ENCODE results near the gene PLEKHG4B. TPM values are rescaled to one million over a fixed set of nuclear protein-coding genes. Genes with fewer than 3 reads are reported as not detected.

PLEKHG4B gene
- total RNA-seq, 1 experiment from 2014 or later = not detected

DNA sequence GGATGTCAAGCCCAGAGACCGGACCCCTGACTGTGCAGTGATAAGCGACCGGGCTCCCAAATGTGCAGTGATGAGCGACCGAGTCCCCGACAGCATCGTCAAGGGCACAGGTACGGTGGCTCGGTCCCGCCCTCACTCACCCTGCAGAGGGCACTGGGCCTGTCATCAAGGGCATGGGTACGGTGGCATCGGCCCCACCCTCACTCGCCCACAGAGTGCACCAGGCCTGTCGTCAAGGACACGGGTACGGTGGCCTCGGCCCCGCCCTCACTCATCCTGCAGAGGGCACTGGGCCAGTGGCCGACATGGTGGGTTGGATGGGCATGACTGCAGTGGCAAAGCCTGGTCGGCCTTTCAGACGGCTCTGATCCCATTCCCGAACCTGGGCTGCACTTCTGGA, 89.6 kb downstream of the PLEKHG4B start:
- peaks cover 42% of the 10 kb centered on the region for H3K27me3 Mint-ChIP-seq (ENCODE audit: insufficient read depth, unreplicated experiment)
- no TSS peak for BruUV-seq (replicated peaks)
- POLR2A ChIA-PET = no interaction called here
- no peak overlapping the region for H3K4me3 Mint-ChIP-seq (ENCODE audit: unreplicated experiment)
- no peak overlapping the region for H3K27ac Mint-ChIP-seq (ENCODE audit: low read depth, unreplicated experiment)
- intact Hi-C loops (cut with micrococcal nuclease) = no loop called here
- no peaks in the 10 kb centered on the region for H3K36me3 Mint-ChIP-seq (ENCODE audit: insufficient read depth, unreplicated experiment)
- CTCF ChIA-PET = no interaction called here
- H3K4me1 Mint-ChIP-seq (ENCODE audit: insufficient read depth, unreplicated experiment) = no peaks in the 10 kb centered on the region
- TF ChIP-seq, protein P1, sequence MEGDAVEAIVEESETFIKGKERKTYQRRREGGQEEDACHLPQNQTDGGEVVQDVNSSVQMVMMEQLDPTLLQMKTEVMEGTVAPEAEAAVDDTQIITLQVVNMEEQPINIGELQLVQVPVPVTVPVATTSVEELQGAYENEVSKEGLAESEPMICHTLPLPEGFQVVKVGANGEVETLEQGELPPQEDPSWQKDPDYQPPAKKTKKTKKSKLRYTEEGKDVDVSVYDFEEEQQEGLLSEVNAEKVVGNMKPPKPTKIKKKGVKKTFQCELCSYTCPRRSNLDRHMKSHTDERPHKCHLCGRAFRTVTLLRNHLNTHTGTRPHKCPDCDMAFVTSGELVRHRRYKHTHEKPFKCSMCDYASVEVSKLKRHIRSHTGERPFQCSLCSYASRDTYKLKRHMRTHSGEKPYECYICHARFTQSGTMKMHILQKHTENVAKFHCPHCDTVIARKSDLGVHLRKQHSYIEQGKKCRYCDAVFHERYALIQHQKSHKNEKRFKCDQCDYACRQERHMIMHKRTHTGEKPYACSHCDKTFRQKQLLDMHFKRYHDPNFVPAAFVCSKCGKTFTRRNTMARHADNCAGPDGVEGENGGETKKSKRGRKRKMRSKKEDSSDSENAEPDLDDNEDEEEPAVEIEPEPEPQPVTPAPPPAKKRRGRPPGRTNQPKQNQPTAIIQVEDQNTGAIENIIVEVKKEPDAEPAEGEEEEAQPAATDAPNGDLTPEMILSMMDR (IDR thresholded peaks at IDR 0.05; ENCODE audit: unreplicated experiment) = no peak
- no peak for DNase-seq (ENCODE audit: unreplicated experiment)
- H3K9me3 Mint-ChIP-seq (ENCODE audit: unreplicated experiment) = no peaks in the 10 kb centered on the region

DNA sequence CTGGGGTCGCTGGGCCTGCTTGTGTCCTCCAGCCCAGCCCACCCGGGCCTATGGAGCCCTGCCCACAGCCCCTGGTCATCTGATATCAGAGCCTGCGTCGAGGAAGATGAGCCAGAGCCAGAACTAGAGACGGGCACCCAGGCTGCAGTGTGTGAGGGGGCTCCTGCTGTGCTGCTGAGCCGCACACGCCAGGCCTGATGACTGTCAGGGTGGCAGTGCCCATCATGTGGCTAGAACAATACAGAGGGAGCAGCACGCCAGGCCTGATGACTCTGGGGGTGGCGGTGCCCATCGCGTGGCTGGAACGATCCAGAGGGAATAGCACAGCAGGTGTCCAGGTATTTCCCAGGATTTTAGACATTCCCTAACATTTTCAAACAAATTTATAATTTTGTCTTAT, 90.2 kb downstream of the PLEKHG4B start:
- no peaks in the 10 kb centered on the region for H3K9me3 Mint-ChIP-seq (ENCODE audit: unreplicated experiment)
- no peaks in the 10 kb centered on the region for H3K4me1 Mint-ChIP-seq (ENCODE audit: insufficient read depth, unreplicated experiment)
- H3K36me3 Mint-ChIP-seq (ENCODE audit: insufficient read depth, unreplicated experiment) = no peaks in the 10 kb centered on the region
- no TSS peak for BruUV-seq (replicated peaks)
- no peak overlapping the region for H3K27ac Mint-ChIP-seq (ENCODE audit: low read depth, unreplicated experiment)
- CTCF ChIA-PET = no interaction called here
- no peak overlapping the region for H3K4me3 Mint-ChIP-seq (ENCODE audit: unreplicated experiment)
- TF ChIP-seq, protein P1 (IDR thresholded peaks at IDR 0.05; ENCODE audit: unreplicated experiment) = no peak
- POLR2A ChIA-PET = no interaction called here
- intact Hi-C loops (cut with micrococcal nuclease) = no loop called here
- peaks cover 37% of the 10 kb centered on the region for H3K27me3 Mint-ChIP-seq (ENCODE audit: insufficient read depth, unreplicated experiment)
- no peak for DNase-seq (ENCODE audit: unreplicated experiment)

DNA sequence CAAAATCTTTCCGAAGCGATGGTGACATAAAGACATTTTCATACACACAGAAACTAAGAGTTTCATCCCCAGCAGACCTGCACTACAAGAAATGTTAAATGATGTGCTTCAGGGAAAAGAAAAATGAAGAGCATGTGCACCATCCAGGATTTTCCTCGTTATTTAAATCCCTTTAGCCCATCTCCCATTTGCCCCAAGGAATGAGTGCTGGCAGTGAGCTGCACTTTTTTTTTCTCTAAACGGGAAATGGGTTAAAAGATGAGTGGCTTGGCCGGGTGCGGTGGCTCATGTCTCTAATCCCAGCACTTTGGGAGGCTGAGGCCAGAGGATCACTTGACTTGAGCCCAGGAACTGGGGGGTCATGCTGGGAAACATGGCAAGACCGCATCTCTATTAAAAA, 92.5 kb downstream of the PLEKHG4B start:
- ChIA-PET POLR2A (interaction anchor here (1.0 kb wide), 1 partner anchor 34 kb away, joined by 4 read pairs; the partner anchor contains the start of genes CCDC127 and SDHA), CTCF (interaction anchor here (0.6 kb wide), 1 partner anchor 438 kb away, joined by 3 read pairs; no protein-coding TSS in a partner anchor)
- Mint-ChIP-seq H3K4me3 (ENCODE audit: unreplicated experiment) (no peak overlapping the region), H3K27ac (ENCODE audit: low read depth, unreplicated experiment) (no peak overlapping the region), H3K36me3 (ENCODE audit: insufficient read depth, unreplicated experiment) (no peaks in the 10 kb centered on the region), H3K4me1 (ENCODE audit: insufficient read depth, unreplicated experiment) (no peaks in the 10 kb centered on the region), H3K27me3 (ENCODE audit: insufficient read depth, unreplicated experiment) (peaks cover 13% of the 10 kb centered on the region), H3K9me3 (ENCODE audit: unreplicated experiment) (no peaks in the 10 kb centered on the region)
- no TSS peak for BruUV-seq (replicated peaks)
- intact Hi-C loops (cut with micrococcal nuclease) = no loop called here
- TF ChIP-seq, protein P1 (IDR thresholded peaks at IDR 0.05; ENCODE audit: unreplicated experiment) = no peak
- peak; percentile 41 for DNase-seq (ENCODE audit: unreplicated experiment)

DNA sequence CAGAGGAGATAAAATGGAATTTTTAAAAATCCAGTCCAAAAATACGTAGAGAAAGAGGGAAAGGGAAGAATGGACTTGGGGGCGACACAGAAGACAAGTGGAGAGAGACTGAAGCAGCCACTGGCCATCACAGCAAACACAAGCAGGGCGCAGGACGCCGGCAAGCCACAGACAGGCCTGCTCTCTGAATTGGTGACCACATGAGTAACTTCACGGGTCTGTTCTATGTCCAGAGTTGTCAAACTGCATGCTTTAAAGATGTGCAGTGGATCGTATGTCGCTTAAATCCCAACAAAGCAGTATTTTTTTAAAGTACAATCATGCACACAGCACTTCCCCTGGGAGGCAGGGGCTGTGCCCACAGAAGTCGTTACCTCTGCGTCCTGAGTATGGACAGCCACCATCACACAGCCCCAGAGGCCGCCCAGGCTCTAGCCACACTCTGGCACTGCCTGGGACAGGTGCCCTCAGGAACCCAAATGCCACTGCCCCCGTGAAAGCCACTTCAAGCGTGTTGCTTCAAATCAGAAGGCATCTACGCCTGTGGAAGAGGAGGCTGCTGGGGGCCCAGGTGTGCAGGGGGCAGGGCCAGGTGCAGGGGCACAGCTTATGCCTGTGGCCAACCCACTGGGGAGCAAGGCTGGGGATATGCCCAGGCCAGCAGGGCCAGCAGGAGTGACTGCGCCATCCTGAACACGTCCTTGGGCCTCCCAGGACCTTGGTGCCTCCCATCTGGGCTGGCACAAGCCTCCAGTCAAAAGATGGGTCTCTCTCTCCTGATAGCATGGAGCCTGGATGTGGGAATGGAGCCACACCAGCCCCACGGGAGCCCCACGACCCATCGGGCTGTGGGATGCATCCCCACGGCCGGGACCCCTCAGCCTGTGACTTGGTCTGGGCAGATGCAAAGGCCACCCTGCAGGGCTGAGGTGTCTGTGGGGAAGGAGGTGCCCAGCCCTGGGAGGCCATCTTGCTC, 93.4 kb downstream of the PLEKHG4B start:
- Mint-ChIP-seq H3K27me3 (ENCODE audit: insufficient read depth, unreplicated experiment) (peaks cover 11% of the 10 kb centered on the region), H3K9me3 (ENCODE audit: unreplicated experiment) (no peaks in the 10 kb centered on the region), H3K4me3 (ENCODE audit: unreplicated experiment) (no peak overlapping the region), H3K27ac (ENCODE audit: low read depth, unreplicated experiment) (no peak overlapping the region), H3K36me3 (ENCODE audit: insufficient read depth, unreplicated experiment) (no peaks in the 10 kb centered on the region), H3K4me1 (ENCODE audit: insufficient read depth, unreplicated experiment) (no peaks in the 10 kb centered on the region)
- BruUV-seq (replicated peaks) = no TSS peak
- POLR2A ChIA-PET = interaction anchor here (0.6 kb wide), 1 partner anchor 52 kb away, joined by 3 read pairs; no protein-coding TSS in a partner anchor
- intact Hi-C loops (cut with micrococcal nuclease) = no loop called here
- no peak for DNase-seq (ENCODE audit: unreplicated experiment)
- CTCF ChIA-PET = interaction anchor here (0.6 kb wide), 1 partner anchor 437 kb away, joined by 3 read pairs; no protein-coding TSS in a partner anchor
- TF ChIP-seq, protein P1 (IDR thresholded peaks at IDR 0.05; ENCODE audit: unreplicated experiment) = no peak

Measured in MCF 10A (cell line).